Astrocyte (in vitro differentiated cells and primary cell): Measurements from ENCODE around the gene ATP5PF.

Experiments
- CTCF ChIP-seq: IDR thresholded peaks from 2 replicates; pipeline ENCODE4 v1.5.1; 2011; ENCODE audit warnings: low read depth, mild to moderate bottlenecking, inconsistent platforms, low read length, moderate library complexity; ENCODE audit not compliant: insufficient read depth
- EZH2 ChIP-seq: IDR thresholded peaks from 2 replicates; pipeline ENCODE4 v1.6.1; 2012; ENCODE audit warnings: mild to moderate bottlenecking, low read length, inconsistent platforms; ENCODE audit not compliant: insufficient read depth

GRCh38 chr21:25721987-25722386 is 12.7 kb downstream of the ATP5PF start:
- TF ChIP-seq CTCF (no peak), EZH2 (no peak)
